A673 (cell line): ENCODE measurements around the gene CYTH3. TPM values are rescaled to one million over a fixed set of nuclear protein-coding genes. Genes with fewer than 3 reads are reported as not detected.
"Not testable (repeated sequence)": the region's sequence is repeated elsewhere in the genome, so short reads cannot be mapped to it uniquely, and the experiment has no call there.

Source experiments
- BruUV-seq: library from RNA; stranded (reverse); fragments of 400-500 nt; replicated peaks from 2 replicates; lab custom pipeline; 2021; lab: Mats Ljungman, UMichigan
- CTCF ChIA-PET: fragments of 300-600 bp; sonication (Branson Sonifier 250); formaldehyde crosslinking; loops from one replicate; lab custom pipeline; 2022; ENCODE audit warnings: antibody characterized with exemption; lab: Charles Lee
- POLR2A ChIA-PET: fragments of 300-600 bp; sonication (Branson Sonifier 250); formaldehyde crosslinking; loops from one replicate; lab custom pipeline; 2022; ENCODE audit warnings: antibody characterized with exemption; ENCODE audit not compliant: low non-redundant PET; lab: Charles Lee
- DNase-seq: peaks from one replicate; pipeline ENCODE4 v3.0.0-alpha.2; 2015; ENCODE audit warnings: low spot score
- H3K27ac ChIP-seq: fragments of 200-600 bp; sonication (generic); 2 replicates; pipeline ENCODE4 v1.5.1; 2016; ENCODE audit warnings: mixed run types, low read depth, mild to moderate bottlenecking, mixed read lengths, antibody characterized with exemption, low read length; ENCODE audit not compliant: poor library complexity, severe bottlenecking
- H3K27me3 ChIP-seq: fragments of 200-600 bp; sonication (generic); replicated peaks from 2 replicates; pipeline ENCODE4 v1.6.1; 2017; ENCODE audit warnings: mixed run types, low read depth, mild to moderate bottlenecking, mixed read lengths, antibody characterized with exemption, low read length; ENCODE audit not compliant: insufficient read depth, poor library complexity
- H3K36me3 ChIP-seq: fragments of 200-600 bp; sonication (generic); 2 replicates; pipeline ENCODE4 v1.6.1; 2016; ENCODE audit warnings: mixed run types, mild to moderate bottlenecking, mixed read lengths, antibody characterized with exemption, low read length; ENCODE audit not compliant: insufficient read depth, poor library complexity, severe bottlenecking
- H3K4me1 ChIP-seq: fragments of 200-600 bp; sonication (generic); 2 replicates; pipeline ENCODE4 v1.6.1; 2017; ENCODE audit warnings: mixed run types, mild to moderate bottlenecking, mixed read lengths, antibody characterized with exemption, low read length; ENCODE audit not compliant: insufficient read depth, poor library complexity, severe bottlenecking
- H3K4me3 ChIP-seq: fragments of 200-600 bp; sonication (generic); 2 replicates; pipeline ENCODE4 v1.5.1; 2016; ENCODE audit warnings: low read depth, mixed run types, mild to moderate bottlenecking, mixed read lengths, low read length; ENCODE audit not compliant: poor library complexity, severe bottlenecking
- H3K9me3 ChIP-seq: fragments of 200-600 bp; sonication (generic); 2 replicates; pipeline ENCODE4 v1.6.1; 2016; ENCODE audit warnings: mixed run types, low read depth, mild to moderate bottlenecking, mixed read lengths, antibody characterized with exemption, low read length; ENCODE audit not compliant: poor library complexity, severe bottlenecking
- CTCF ChIP-seq: fragments of 300-800, 200-600 bp; sonication (generic); conservative IDR thresholded peaks from 2 replicates; pipeline ENCODE4 v1.5.1; 2017; ENCODE audit warnings: low read depth, mild to moderate bottlenecking, antibody characterized with exemption, low read length, moderate library complexity, mixed read lengths
- EZH2 ChIP-seq: fragments of 200-600 bp; sonication (generic); IDR thresholded peaks from 2 replicates; pipeline ENCODE4 v1.6.1; 2017; ENCODE audit warnings: borderline replicate concordance, low read depth, mild to moderate bottlenecking, mixed read lengths, antibody characterized with exemption, low read length; ENCODE audit not compliant: poor library complexity, severe bottlenecking
- intact Hi-C: fragments of 100-400 bp; cut with micrococcal nuclease; formaldehyde crosslinking; loops from one replicate; pipeline ENCODE4 v1.10.0; 2022; ENCODE audit not compliant: unreplicated experiment
- total RNA-seq: library from RNA; stranded (reverse); gene quantifications from 2 replicates; pipeline ENCODE4 v1.2.3, GENCODE V29; 2021

CYTH3 gene
- total RNA-seq, 1 experiment from 2014 or later: 20.2 TPM

- no peaks in the 10 kb centered on the region for H3K9me3 ChIP-seq
- intact Hi-C loops: no loop called here
- POLR2A ChIA-PET: no interaction called here
- H3K4me1 ChIP-seq: peaks cover 40% of the 10 kb centered on the region
- no peak overlapping the region for H3K4me3 ChIP-seq
- DNase-seq: no peak
- H3K36me3 ChIP-seq: no peaks in the 10 kb centered on the region
- no peak overlapping the region for H3K27ac ChIP-seq
- BruUV-seq: no TSS peak
- TF ChIP-seq EZH2 (no peak), CTCF (no peak)
- CTCF ChIA-PET: no interaction called here
- no peaks in the 10 kb centered on the region for H3K27me3 ChIP-seq
Measured at GRCh38 chr7:6232534-6232933, 39.9 kb downstream of the CYTH3 start.

- Histone ChIP-seq H3K9me3 (no peaks in the 10 kb centered on the region), H3K27ac (no peak overlapping the region), H3K4me1 (peaks cover 44% of the 10 kb centered on the region), H3K27me3 (no peaks in the 10 kb centered on the region), H3K36me3 (no peaks in the 10 kb centered on the region), H3K4me3 (no peak overlapping the region)
- DNase-seq: no peak
- CTCF ChIA-PET: no interaction called here
- POLR2A ChIA-PET: no interaction called here
- intact Hi-C loops: no loop called here
- BruUV-seq: no TSS peak
- TF ChIP-seq CTCF (no peak), EZH2 (no peak)
Measured at GRCh38 chr7:6232116-6232515, 40.3 kb downstream of the CYTH3 start.

GRCh38 chr7:6231184-6231583 lies 41.2 kb downstream of the CYTH3 start:
- POLR2A ChIA-PET: no interaction called here
- DNase-seq: no peak
- intact Hi-C loops: no loop called here
- Histone ChIP-seq H3K27ac (peak overlapping the region; percentile 27), H3K36me3 (no peaks in the 10 kb centered on the region), H3K27me3 (no peaks in the 10 kb centered on the region), H3K4me3 (no peak overlapping the region), H3K4me1 (peaks cover 53% of the 10 kb centered on the region), H3K9me3 (no peaks in the 10 kb centered on the region)
- BruUV-seq: no TSS peak
- CTCF ChIA-PET: no interaction called here
- TF ChIP-seq EZH2 (no peak), CTCF (no peak)

GRCh38 chr7:6229284-6229683 lies 43.1 kb downstream of the CYTH3 start:
- Histone ChIP-seq H3K4me1 (peaks cover 58% of the 10 kb centered on the region), H3K27ac (peak overlapping the region; percentile 73), H3K4me3 (peak overlapping the region; percentile 15)
- POLR2A ChIA-PET, BruUV-seq, H3K36me3 ChIP-seq, H3K9me3 ChIP-seq, H3K27me3 ChIP-seq, DNase-seq, intact Hi-C loops: not testable (repeated sequence)
- CTCF ChIA-PET: interaction anchor here (0.7 kb wide), 1 partner anchor 174 kb away, joined by 5 read pairs; no protein-coding TSS in a partner anchor
